Measurements from ENCODE around the gene ANXA6.

DNA sequence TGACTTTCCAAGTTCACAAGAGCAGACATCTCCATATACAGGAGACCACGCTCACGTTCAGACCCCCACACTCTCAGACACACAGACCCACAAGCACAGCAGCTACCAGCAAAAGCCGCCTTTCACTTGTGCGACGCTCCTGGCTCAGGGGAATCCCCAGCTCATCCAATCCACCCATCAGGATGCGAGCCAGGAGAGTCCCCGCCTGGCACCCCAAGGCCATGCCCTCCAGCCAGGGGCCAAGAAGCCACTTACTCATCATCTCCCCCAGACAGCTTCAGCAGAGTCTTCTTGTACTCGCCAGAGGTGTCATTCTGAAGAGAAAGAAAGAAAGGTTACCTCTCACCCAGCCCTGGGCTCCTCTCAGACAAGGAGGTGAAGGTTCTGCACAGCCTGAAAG, 29.7 kb downstream of the ANXA6 start:
- TF ChIP-seq CTCF (IDR thresholded peaks at IDR 0.05 in 4 of 5, conservative IDR thresholded peaks at IDR 0.05 in 1 of 5), result no peak
- TF ChIP-seq POLR2A (IDR thresholded peaks at IDR 0.05), result no peak

Measured in gastrocnemius medialis (tissue), 4 donors.